Neural progenitor cell (in vitro differentiated cells): Measurements from ENCODE around the gene SCAPER. TPM values are rescaled to one million over a fixed set of nuclear protein-coding genes. Genes with fewer than 3 reads are reported as not detected.

Source experiments
- DNase-seq: peaks from one replicate; pipeline ENCODE4 v3.0.0-alpha.2; 2016; ENCODE audit warnings: low spot score
- H2AFZ ChIP-seq: fragments of 200-600 bp; sonication (generic); replicated peaks from 2 replicates; pipeline ENCODE4 v1.6.1; 2016; ENCODE audit warnings: antibody characterized with exemption
- H3F3A ChIP-seq: fragments of 200-600 bp; sonication (generic); 2 replicates; pipeline ENCODE4 v1.6.1; 2016; ENCODE audit warnings: antibody characterized with exemption, low read depth
- H3K27ac ChIP-seq: fragments of 200-600 bp; sonication (generic); 2 replicates; pipeline ENCODE4 v1.5.1; 2016; ENCODE audit warnings: mild to moderate bottlenecking
- H3K27me3 ChIP-seq: fragments of 200-600 bp; sonication (generic); 2 replicates; pipeline ENCODE4 v1.6.1; 2016; ENCODE audit warnings: mild to moderate bottlenecking, moderate library complexity
- H3K36me3 ChIP-seq: fragments of 200-600 bp; sonication (generic); 2 replicates; pipeline ENCODE4 v1.5.1; 2016
- H3K4me1 ChIP-seq: fragments of 200-600 bp; sonication (generic); 2 replicates; pipeline ENCODE4 v1.6.1; 2016; ENCODE audit warnings: mixed run types
- H3K4me2 ChIP-seq: fragments of 200-600 bp; sonication (generic); 2 replicates; pipeline ENCODE4 v1.6.1; 2016
- H3K4me3 ChIP-seq: fragments of 200-600 bp; sonication (generic); 2 replicates; pipeline ENCODE4 v1.5.1; 2016
- H3K79me2 ChIP-seq: fragments of 200-600 bp; sonication (generic); 2 replicates; pipeline ENCODE4 v1.6.1; 2016; ENCODE audit warnings: low read depth
- H3K9ac ChIP-seq: fragments of 200-600 bp; sonication (generic); 2 replicates; pipeline ENCODE4 v1.6.1; 2016
- H3K9me3 ChIP-seq: fragments of 200-600 bp; sonication (generic); 2 replicates; pipeline ENCODE4 v1.5.1; 2016; ENCODE audit warnings: low read depth
- H4K20me1 ChIP-seq: fragments of 200-600 bp; sonication (generic); 2 replicates; pipeline ENCODE4 v1.6.1; 2016; ENCODE audit warnings: low read depth
- H3K27ac Mint-ChIP-seq: 3 replicates; pipeline ENCODE4 v1.8.0; 2021; ENCODE audit warnings: mixed read lengths
- H3K27me3 Mint-ChIP-seq: 2 replicates; pipeline ENCODE4 v1.8.0; 2022; ENCODE audit warnings: low read depth, mild to moderate bottlenecking, inconsistent platforms, moderate library complexity, mixed read lengths; ENCODE audit not compliant: insufficient read depth
- H3K36me3 Mint-ChIP-seq: 3 replicates; pipeline ENCODE4 v1.8.0; 2021; ENCODE audit warnings: mixed read lengths
- H3K4me1 Mint-ChIP-seq: 3 replicates; pipeline ENCODE4 v1.8.0; 2021; ENCODE audit warnings: mixed read lengths
- H3K4me3 Mint-ChIP-seq: 3 replicates; pipeline ENCODE4 v1.8.0; 2021; ENCODE audit warnings: mild to moderate bottlenecking, moderate library complexity, mixed read lengths
- H3K9me3 Mint-ChIP-seq: 3 replicates; pipeline ENCODE4 v1.8.0; 2020; ENCODE audit warnings: mixed read lengths
- EZH2 ChIP-seq: fragments of 200-600 bp; sonication (generic); IDR thresholded peaks from 2 replicates; pipeline ENCODE4 v1.6.1; 2017; ENCODE audit warnings: antibody characterized with exemption, mild to moderate bottlenecking, moderate library complexity
- EZH2phosphoT487 ChIP-seq: fragments of 200-600 bp; sonication (generic); IDR thresholded peaks from 2 replicates; pipeline ENCODE4 v1.6.1; 2017; ENCODE audit warnings: antibody characterized with exemption
- total RNA-seq: library from RNA; depleted of rRNA; stranded (reverse); fragments of >200 nt; gene quantifications from 2 replicates; pipeline ENCODE4 v1.2.3, GENCODE V29; 2015; ENCODE audit warnings: low replicate concordance
- TF ChIP-seq, protein P1 (sequence below): fragments of 200-600 bp; sonication (generic); IDR thresholded peaks from 2 replicates; pipeline ENCODE4 v1.5.1; 2017; ENCODE audit warnings: antibody characterized with exemption, mild to moderate bottlenecking

The SCAPER gene
- total RNA-seq, 1 donor from 2014 or later = 20.4 TPM

DNA sequence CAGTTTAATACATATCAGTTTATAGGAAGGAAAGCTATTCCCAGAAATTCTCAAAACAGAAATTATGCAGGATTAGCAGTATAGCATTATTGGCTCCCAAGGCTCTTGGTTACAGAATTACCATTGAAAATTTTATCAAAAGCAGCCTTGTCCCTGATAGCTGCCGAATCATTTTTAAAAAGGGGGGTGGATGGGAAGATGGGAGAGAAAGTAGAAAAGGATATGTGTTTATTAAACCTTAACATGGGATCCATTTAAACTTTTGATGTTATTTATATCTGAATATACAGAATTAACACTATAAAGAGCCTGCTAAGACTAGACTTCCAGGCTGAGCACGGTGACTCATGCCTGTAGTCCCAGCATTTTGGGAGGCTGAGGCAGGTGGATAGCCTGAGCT, 37.2 kb upstream of the SCAPER start:
- Histone ChIP-seq H3K36me3 (peaks cover 40% of the 10 kb centered on the region), H4K20me1 (peaks cover 38% of the 10 kb centered on the region), H3K4me3 (no peak overlapping the region), H2AFZ (no peak overlapping the region), H3F3A (peaks cover 25% of the 10 kb centered on the region), H3K27me3 (no peaks in the 10 kb centered on the region), H3K4me1 (no peaks in the 10 kb centered on the region), H3K4me2 (no peak overlapping the region), H3K9ac (no peak overlapping the region), H3K9me3 (no peaks in the 10 kb centered on the region), H3K79me2 (peaks cover 65% of the 10 kb centered on the region), H3K27ac (no peak overlapping the region)
- Mint-ChIP-seq H3K9me3 (no peaks in the 10 kb centered on the region), H3K4me1 (no peaks in the 10 kb centered on the region), H3K27ac (no peak overlapping the region), H3K27me3 (no peaks in the 10 kb centered on the region), H3K36me3 (peaks cover 39% of the 10 kb centered on the region), H3K4me3 (no peak overlapping the region)
- DNase-seq = no peak
- TF ChIP-seq EZH2phosphoT487 (no peak), EZH2 (no peak)
- TF ChIP-seq, protein P1, sequence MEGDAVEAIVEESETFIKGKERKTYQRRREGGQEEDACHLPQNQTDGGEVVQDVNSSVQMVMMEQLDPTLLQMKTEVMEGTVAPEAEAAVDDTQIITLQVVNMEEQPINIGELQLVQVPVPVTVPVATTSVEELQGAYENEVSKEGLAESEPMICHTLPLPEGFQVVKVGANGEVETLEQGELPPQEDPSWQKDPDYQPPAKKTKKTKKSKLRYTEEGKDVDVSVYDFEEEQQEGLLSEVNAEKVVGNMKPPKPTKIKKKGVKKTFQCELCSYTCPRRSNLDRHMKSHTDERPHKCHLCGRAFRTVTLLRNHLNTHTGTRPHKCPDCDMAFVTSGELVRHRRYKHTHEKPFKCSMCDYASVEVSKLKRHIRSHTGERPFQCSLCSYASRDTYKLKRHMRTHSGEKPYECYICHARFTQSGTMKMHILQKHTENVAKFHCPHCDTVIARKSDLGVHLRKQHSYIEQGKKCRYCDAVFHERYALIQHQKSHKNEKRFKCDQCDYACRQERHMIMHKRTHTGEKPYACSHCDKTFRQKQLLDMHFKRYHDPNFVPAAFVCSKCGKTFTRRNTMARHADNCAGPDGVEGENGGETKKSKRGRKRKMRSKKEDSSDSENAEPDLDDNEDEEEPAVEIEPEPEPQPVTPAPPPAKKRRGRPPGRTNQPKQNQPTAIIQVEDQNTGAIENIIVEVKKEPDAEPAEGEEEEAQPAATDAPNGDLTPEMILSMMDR = no peak

- Histone ChIP-seq H3K9ac (no peak overlapping the region), H3K4me2 (no peak overlapping the region), H3K9me3 (no peaks in the 10 kb centered on the region), H3K4me3 (no peak overlapping the region), H3K27ac (no peak overlapping the region), H3K79me2 (peaks cover 72% of the 10 kb centered on the region), H2AFZ (no peak overlapping the region), H3K36me3 (peaks cover 43% of the 10 kb centered on the region), H3F3A (peaks cover 21% of the 10 kb centered on the region), H3K4me1 (no peaks in the 10 kb centered on the region), H3K27me3 (no peaks in the 10 kb centered on the region), H4K20me1 (peaks cover 31% of the 10 kb centered on the region)
- TF ChIP-seq, protein P1 = no peak
- TF ChIP-seq EZH2phosphoT487 (no peak), EZH2 (no peak)
- peaks cover 4% of the 10 kb centered on the region for H3K4me1 Mint-ChIP-seq
- H3K27ac Mint-ChIP-seq = no peak overlapping the region
- peaks cover 38% of the 10 kb centered on the region for H3K36me3 Mint-ChIP-seq
- no peak for DNase-seq
- no peaks in the 10 kb centered on the region for H3K9me3 Mint-ChIP-seq
- no peaks in the 10 kb centered on the region for H3K27me3 Mint-ChIP-seq
- H3K4me3 Mint-ChIP-seq = no peak overlapping the region
Observed at GRCh38 chr15:76941636-76942035, 36.5 kb upstream of the SCAPER start.

DNA sequence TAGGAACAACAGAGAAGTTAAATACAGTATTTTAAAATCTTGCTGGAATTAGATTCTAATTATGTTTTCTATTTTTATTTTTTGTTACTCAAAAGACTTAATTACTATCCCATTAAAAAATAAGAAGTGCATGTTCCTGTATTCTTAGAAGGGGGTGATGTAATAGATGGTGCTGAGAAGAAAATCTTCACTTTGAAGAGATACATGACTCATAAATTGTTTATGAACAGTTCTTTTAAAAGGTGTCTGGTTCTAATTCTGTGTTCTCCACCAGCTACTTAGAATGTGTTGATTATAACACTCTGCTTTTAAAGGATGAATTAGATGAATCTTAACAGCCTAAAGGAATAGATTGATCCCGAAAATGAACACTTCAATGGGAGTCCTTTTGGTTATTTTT, 34.6 kb upstream of the SCAPER start:
- no peaks in the 10 kb centered on the region for H3K9me3 Mint-ChIP-seq

More for the DNA sequence above, 34.6 kb upstream of the SCAPER start:
- Histone ChIP-seq H3F3A (peaks cover 14% of the 10 kb centered on the region), H3K27ac (no peak overlapping the region), H3K27me3 (no peaks in the 10 kb centered on the region), H3K79me2 (peaks cover 75% of the 10 kb centered on the region), H3K4me3 (no peak overlapping the region), H3K36me3 (peaks cover 37% of the 10 kb centered on the region), H2AFZ (no peak overlapping the region), H3K9me3 (no peaks in the 10 kb centered on the region), H3K4me2 (no peak overlapping the region), H3K9ac (no peak overlapping the region), H3K4me1 (peaks cover 12% of the 10 kb centered on the region), H4K20me1 (peaks cover 32% of the 10 kb centered on the region)
- Mint-ChIP-seq H3K36me3 (peaks cover 42% of the 10 kb centered on the region), H3K4me3 (no peak overlapping the region), H3K4me1 (peaks cover 16% of the 10 kb centered on the region), H3K27ac (no peak overlapping the region), H3K27me3 (no peaks in the 10 kb centered on the region)
- no peak for TF ChIP-seq EZH2phosphoT487
- TF ChIP-seq, protein P1 = no peak
- no peak for TF ChIP-seq EZH2
- DNase-seq = no peak
